AG04450 (cell line): ENCODE data around the gene LMOD2. TPM values are rescaled to one million over a fixed set of nuclear protein-coding genes. Genes with fewer than 3 reads are reported as not detected.

Experiments used
- CTCF ChIA-PET: fragments of 300-600, 350-600 bp; formaldehyde crosslinking; extraction: SDS; loops from one replicate; lab custom pipeline; 2022; ENCODE audit warnings: antibody characterized with exemption, inconsistent platforms; lab: Charles Lee
- POLR2A ChIA-PET: fragments of 350-600 bp; formaldehyde crosslinking; extraction: SDS; loops from one replicate; lab custom pipeline; 2021; ENCODE audit warnings: antibody characterized with exemption, inconsistent platforms; lab: Yijun Ruan, JAX
- DNase-seq: peaks from one replicate; pipeline ENCODE4 v3.0.0-alpha.2; 2011; ENCODE audit warnings: low read depth, low spot score
- H3K27ac ChIP-seq: one replicate; pipeline ENCODE4 v1.5.1; 2012; ENCODE audit warnings: low read depth, low read length, control low read depth
- H3K27me3 ChIP-seq: one replicate; pipeline ENCODE4 v1.6.0; 2012; ENCODE audit warnings: low read length; ENCODE audit not compliant: control insufficient read depth, insufficient read depth
- H3K4me3 ChIP-seq: 2 replicates; pipeline ENCODE4 v1.5.1; 2011; ENCODE audit warnings: mild to moderate bottlenecking, low read depth, low read length, control low read depth
- H3K9me3 ChIP-seq: 2 replicates; pipeline ENCODE4 v1.5.1; 2012; ENCODE audit warnings: low read length; ENCODE audit not compliant: control insufficient read depth, insufficient read depth
- CTCF ChIP-seq: IDR thresholded peaks from 2 replicates; pipeline ENCODE4 v1.5.1; 2011; ENCODE audit warnings: low read depth, low read length, control low read depth, inconsistent platforms
- polyA plus RNA-seq: library from polyadenylated mRNA; depleted of rRNA; stranded (reverse); fragments of >200 nt; gene quantifications from 2 replicates; pipeline ENCODE4 v1.2.3, GENCODE V29; 2011

LMOD2 gene
- polyA plus RNA-seq, 1 experiment = not detected

DNA sequence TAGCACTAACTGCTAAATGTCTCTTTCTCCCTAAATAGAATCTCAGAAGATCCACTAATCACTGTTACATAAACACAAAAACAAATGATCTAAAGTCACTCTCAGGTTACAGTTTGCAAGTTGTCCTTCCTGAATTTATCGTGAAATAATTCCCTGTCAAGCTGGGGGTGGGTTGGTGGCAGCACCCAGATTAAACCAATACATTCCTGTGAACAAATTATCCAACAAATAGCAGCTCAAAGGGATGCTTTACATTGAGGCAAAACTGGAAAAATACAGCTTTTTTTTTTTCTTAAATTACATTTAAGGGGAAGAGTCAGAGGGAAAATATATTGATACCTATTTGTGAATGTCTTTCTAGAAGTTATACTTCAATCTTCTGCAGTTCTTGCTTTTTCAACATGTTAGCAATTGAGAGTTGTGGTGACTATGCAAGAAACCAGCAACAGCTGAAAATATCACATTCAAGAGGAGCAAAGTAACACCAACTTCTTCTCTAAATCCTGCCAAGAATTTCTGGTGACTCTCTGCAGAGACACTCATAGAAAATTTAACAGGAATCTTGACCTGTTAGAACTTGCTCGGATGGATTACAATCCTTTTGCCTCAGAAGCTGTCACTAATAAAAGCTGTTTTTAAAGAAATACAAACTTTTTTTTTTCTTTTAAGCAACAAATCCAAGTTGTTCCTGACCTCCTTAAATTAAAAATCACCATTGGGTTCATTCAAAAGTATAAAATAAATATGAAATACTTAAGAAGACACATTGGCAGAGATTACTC is 18.9 kb downstream of the LMOD2 start:
- Histone ChIP-seq H3K27me3 (no peaks in the 10 kb centered on the region), H3K27ac (no peak overlapping the region), H3K4me3 (no peak overlapping the region), H3K9me3 (no peaks in the 10 kb centered on the region)
- TF ChIP-seq CTCF = no peak
- POLR2A ChIA-PET = no interaction called here
- CTCF ChIA-PET = interaction anchor here (0.7 to 1.7 kb wide), 6 partner anchors 8 to 1168 kb away, joined by 3 to 7 read pairs (median 4); no protein-coding TSS in a partner anchor
- no peak for DNase-seq

- POLR2A ChIA-PET = no interaction called here
- no peak for TF ChIP-seq CTCF
- H3K27me3 ChIP-seq = no peaks in the 10 kb centered on the region
- DNase-seq = no peak
- H3K27ac ChIP-seq = no peak overlapping the region
- CTCF ChIA-PET = interaction anchor here (1.3 to 1.5 kb wide), 2 partner anchors 7 to 197 kb away, joined by 4 to 7 read pairs; no protein-coding TSS in a partner anchor
- H3K4me3 ChIP-seq = no peak overlapping the region
- no peaks in the 10 kb centered on the region for H3K9me3 ChIP-seq
These were observed 19.5 kb downstream of the LMOD2 start for GRCh38 chr7:123675181-123675473.

- no peak overlapping the region for H3K4me3 ChIP-seq
- no peaks in the 10 kb centered on the region for H3K9me3 ChIP-seq
- TF ChIP-seq CTCF = no peak
- H3K27ac ChIP-seq = no peak overlapping the region
- ChIA-PET CTCF (interaction anchor here (1.1 to 1.2 kb wide), 2 partner anchors 24 to 188 kb away, joined by 4 read pairs; no protein-coding TSS in a partner anchor), POLR2A (no interaction called here)
- no peak for DNase-seq
- H3K27me3 ChIP-seq = no peaks in the 10 kb centered on the region
These were observed 21.5 kb downstream of the LMOD2 start for GRCh38 chr7:123677061-123677715.

DNA sequence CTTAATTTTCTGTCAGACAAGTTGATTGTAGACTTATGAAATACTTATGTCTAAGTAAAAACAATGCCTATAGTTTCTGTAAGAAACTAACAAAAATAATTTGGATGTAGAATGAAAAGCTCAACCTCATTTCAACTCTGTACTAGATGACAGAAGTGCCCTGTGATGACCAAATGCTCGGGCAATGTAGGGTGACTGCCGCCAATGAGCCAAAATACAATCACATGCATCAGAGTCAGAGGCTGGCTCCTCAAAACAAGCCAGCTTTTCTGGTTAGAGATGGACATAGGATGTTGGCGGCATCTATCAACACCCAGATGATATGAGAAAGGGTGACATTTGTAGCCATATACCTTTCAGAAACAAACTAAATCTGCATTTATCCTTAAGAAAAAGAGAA is 23.9 kb downstream of the LMOD2 start:
- POLR2A ChIA-PET = no interaction called here
- H3K9me3 ChIP-seq = no peaks in the 10 kb centered on the region
- DNase-seq = no peak
- H3K4me3 ChIP-seq = no peak overlapping the region
- H3K27me3 ChIP-seq = no peaks in the 10 kb centered on the region
- CTCF ChIA-PET = interaction anchor here (1.0 to 1.5 kb wide), 3 partner anchors 118 to 192 kb away, joined by 3 to 5 read pairs (median 4); no protein-coding TSS in a partner anchor
- H3K27ac ChIP-seq = no peak overlapping the region
- TF ChIP-seq CTCF = no peak

GRCh38 chr7:123680580-123680979 is 24.9 kb downstream of the LMOD2 start:
- CTCF ChIA-PET = interaction anchor here (0.9 to 2.8 kb wide), 6 partner anchors 44 to 191 kb away, joined by 4 to 29 read pairs (median 20); no protein-coding TSS in a partner anchor
- Histone ChIP-seq H3K27ac (no peak overlapping the region), H3K9me3 (no peaks in the 10 kb centered on the region), H3K27me3 (no peaks in the 10 kb centered on the region), H3K4me3 (no peak overlapping the region)
- TF ChIP-seq CTCF = no peak
- no peak for DNase-seq
- POLR2A ChIA-PET = no interaction called here
